GM23338 (cell line): Measurements from ENCODE around the gene DDB1. TPM values are rescaled to one million over a fixed set of nuclear protein-coding genes. Genes with fewer than 3 reads are reported as not detected.

Source experiments
- ATAC-seq: fragments of 200-7000 bp; cut with Tn5 transposase; 3 replicates; pipeline ENCODE4 v1.9.1; 2020
- DNase-seq: peaks from one replicate; pipeline ENCODE4 v3.0.0-alpha.2; 2015; ENCODE audit warnings: low spot score
- H2AFZ ChIP-seq: fragments of 200-600 bp; sonication (generic); 2 replicates; pipeline ENCODE4 v1.8.0; 2016; ENCODE audit warnings: antibody characterized with exemption, mild to moderate bottlenecking, moderate library complexity
- H3F3A ChIP-seq: fragments of 200-600 bp; sonication (generic); replicated peaks from 2 replicates; pipeline ENCODE4 v1.8.0; 2017; ENCODE audit warnings: antibody characterized with exemption, mixed run types, low read depth
- H3K27ac ChIP-seq: fragments of 200-600 bp; sonication (generic); 2 replicates; pipeline ENCODE4 v1.6.1; 2016; ENCODE audit warnings: low read depth
- H3K27me3 ChIP-seq: fragments of 200-600 bp; sonication (generic); 2 replicates; pipeline ENCODE4 v1.8.0; 2016; ENCODE audit warnings: mild to moderate bottlenecking, mixed run types, moderate library complexity; ENCODE audit not compliant: insufficient read depth
- H3K36me3 ChIP-seq: fragments of 200-600 bp; sonication (generic); 2 replicates; pipeline ENCODE4 v1.8.0; 2016; ENCODE audit warnings: mild to moderate bottlenecking; ENCODE audit not compliant: insufficient read depth
- H3K4me1 ChIP-seq: fragments of 200-600 bp; sonication (generic); 2 replicates; pipeline ENCODE4 v1.8.0; 2016; ENCODE audit warnings: mild to moderate bottlenecking, moderate library complexity; ENCODE audit not compliant: insufficient read depth
- H3K4me2 ChIP-seq: fragments of 200-600 bp; sonication (generic); 2 replicates; pipeline ENCODE4 v1.7.1; 2017; ENCODE audit warnings: mixed run types
- H3K4me3 ChIP-seq: fragments of 200-600 bp; sonication (generic); 2 replicates; pipeline ENCODE4 v1.6.1; 2016; ENCODE audit warnings: mixed run types
- H3K79me2 ChIP-seq: fragments of 200-600 bp; sonication (generic); replicated peaks from 2 replicates; pipeline ENCODE4 v1.8.0; 2017; ENCODE audit warnings: mild to moderate bottlenecking; ENCODE audit not compliant: insufficient read depth
- H3K9me2 ChIP-seq: fragments of 200-600 bp; sonication (generic); 2 replicates; pipeline ENCODE4 v1.8.0; 2017; ENCODE audit not compliant: insufficient read depth
- H4K20me1 ChIP-seq: fragments of 200-600 bp; sonication (generic); replicated peaks from 2 replicates; pipeline ENCODE4 v1.8.0; 2017; ENCODE audit warnings: mild to moderate bottlenecking; ENCODE audit not compliant: insufficient read depth
- H3K27ac Mint-ChIP-seq: 2 replicates; pipeline ENCODE4 v1.8.0; 2020; ENCODE audit warnings: inconsistent platforms, mild to moderate bottlenecking, moderate library complexity, mixed read lengths
- H3K27me3 Mint-ChIP-seq: 3 replicates; pipeline ENCODE4 v1.8.0; 2022; ENCODE audit warnings: low read depth, mild to moderate bottlenecking, moderate library complexity, mixed read lengths, inconsistent platforms; ENCODE audit not compliant: insufficient read depth, poor library complexity
- H3K36me3 Mint-ChIP-seq: 3 replicates; pipeline ENCODE4 v1.8.0; 2021; ENCODE audit warnings: low read depth, mild to moderate bottlenecking, inconsistent platforms, moderate library complexity, mixed read lengths
- H3K4me1 Mint-ChIP-seq: 3 replicates; pipeline ENCODE4 v1.8.0; 2020; ENCODE audit warnings: mild to moderate bottlenecking, inconsistent platforms, mixed read lengths
- H3K4me3 Mint-ChIP-seq: 3 replicates; pipeline ENCODE4 v1.8.0; 2021; ENCODE audit warnings: moderate library complexity, mild to moderate bottlenecking, inconsistent platforms, mixed read lengths
- H3K9me3 Mint-ChIP-seq: 3 replicates; pipeline ENCODE4 v1.8.0; 2020; ENCODE audit warnings: moderate library complexity, mild to moderate bottlenecking, inconsistent platforms, mixed read lengths
- CREB1 ChIP-seq: fragments of 250-450 bp; sonication (Bioruptor Pico); IDR thresholded peaks from 2 replicates; pipeline ENCODE4 v1.5.0; 2020; ENCODE audit warnings: low read depth, mild to moderate bottlenecking, moderate library complexity
- EZH2 ChIP-seq: fragments of 200-600 bp; sonication (generic); IDR thresholded peaks from one replicate; pipeline ENCODE4 v1.8.0; 2017; ENCODE audit warnings: antibody characterized with exemption, mild to moderate bottlenecking, low read depth; ENCODE audit not compliant: unreplicated experiment
- EZH2phosphoT487 ChIP-seq: fragments of 200-600 bp; sonication (generic); IDR thresholded peaks from one replicate; pipeline ENCODE4 v1.8.1; 2018; ENCODE audit warnings: antibody characterized with exemption; ENCODE audit not compliant: unreplicated experiment
- JUNB ChIP-seq: IDR thresholded peaks from one replicate; pipeline ENCODE4 v1.6.1; 2016; ENCODE audit warnings: antibody characterized with exemption; ENCODE audit not compliant: unreplicated experiment
- NANOG ChIP-seq: IDR thresholded peaks from 2 replicates; pipeline ENCODE4 v1.6.1; 2016; ENCODE audit warnings: antibody characterized with exemption, borderline replicate concordance
- POLR2AphosphoS5 ChIP-seq: IDR thresholded peaks from 2 replicates; pipeline ENCODE4 v1.6.1; 2016; ENCODE audit warnings: antibody characterized with exemption, low read depth
- STAT1 ChIP-seq: IDR thresholded peaks from one replicate; pipeline ENCODE4 v1.6.1; 2016; ENCODE audit warnings: antibody characterized with exemption; ENCODE audit not compliant: unreplicated experiment
- ZNF114 ChIP-seq: fragments of 250-450 bp; sonication (Bioruptor Pico); IDR thresholded peaks from 2 replicates; pipeline ENCODE4 v1.5.0; 2020; ENCODE audit warnings: mild to moderate bottlenecking, moderate library complexity
- ZNF331 ChIP-seq: fragments of 250-450 bp; sonication (Bioruptor Pico); IDR thresholded peaks from 2 replicates; pipeline ENCODE4 v1.5.0; 2020; ENCODE audit warnings: low read depth, mild to moderate bottlenecking, moderate library complexity
- polyA plus RNA-seq: library from polyadenylated mRNA; unstranded; fragments of >200 nt; fragmentation: Nextera tagmentation; extraction: Ambion mirVana; gene quantifications from 2 replicates; pipeline ENCODE4 v1.2.1, GENCODE V29; 2016
- total RNA-seq: library from RNA; depleted of rRNA; stranded (reverse); fragments of >200 nt; shearing (Covaris generic); gene quantifications from 2 replicates; pipeline ENCODE4 v1.2.3, GENCODE V29; 2014
- TF ChIP-seq, protein P1 (sequence below): fragments of 250-450 bp; sonication (Bioruptor Pico); IDR thresholded peaks from 2 replicates; pipeline ENCODE4 v1.5.0; 2020; ENCODE audit warnings: mild to moderate bottlenecking, moderate library complexity
- TF ChIP-seq, protein P2 (sequence below): IDR thresholded peaks from one replicate; pipeline ENCODE4 v1.6.1; 2018; ENCODE audit warnings: antibody characterized with exemption; ENCODE audit not compliant: unreplicated experiment
- TF ChIP-seq, protein P3 (sequence below): IDR thresholded peaks from 2 replicates; pipeline ENCODE4 v1.6.1; 2016; ENCODE audit warnings: antibody characterized with exemption
- TF ChIP-seq, protein P4 (sequence below), 2 experiments: fragments of 200-600 bp in 1 of 2; sonication (generic) in 1 of 2; conservative IDR thresholded peaks; 2 replicates each; pipeline versions ENCODE4 v1.5.1 to v1.6.1; 2016 to 2017; ENCODE audit warnings: antibody characterized with exemption in 2 of 2, low read depth in 2 of 2, mild to moderate bottlenecking in 2 of 2, moderate library complexity in 1 of 2

DDB1 gene
- total and polyA plus RNA-seq, 2 experiments from 2014 or later = 102 to 282 TPM

DNA sequence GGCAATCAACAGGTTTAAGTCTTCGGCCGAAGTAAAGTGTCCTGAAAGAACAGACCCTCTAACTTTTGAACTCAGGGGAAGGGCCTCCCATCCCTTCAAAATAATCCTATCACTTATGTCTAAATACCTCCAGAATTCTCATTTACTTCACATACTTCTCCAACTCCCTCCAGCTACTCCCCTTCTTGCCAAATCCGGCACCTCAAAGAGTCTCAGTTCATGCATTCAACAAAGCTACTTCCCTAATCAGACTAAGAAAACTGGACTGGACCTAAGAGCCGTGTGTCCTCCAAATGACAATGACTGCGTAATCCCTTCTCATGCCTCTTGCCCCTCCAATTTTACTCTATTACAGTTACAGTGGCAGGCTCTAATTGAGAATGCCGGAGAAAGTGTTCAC is 1.3 kb downstream of the DDB1 start:
- H3K4me3 ChIP-seq = peak overlapping the region; percentile 99
- H3K4me2 ChIP-seq = peak overlapping the region; percentile 98
- no peaks in the 10 kb centered on the region for H3K27me3 ChIP-seq
- Mint-ChIP-seq H3K4me3 (peak overlapping the region; percentile 98), H3K27me3 (peaks cover 17% of the 10 kb centered on the region), H3K36me3 (peaks cover 41% of the 10 kb centered on the region), H3K27ac (peak overlapping the region; percentile 97; the same call in 1 of the 2 replicates), H3K9me3 (no peaks in the 10 kb centered on the region), H3K4me1 (peaks cover 38% of the 10 kb centered on the region)
- H3K36me3 ChIP-seq = peaks cover 31% of the 10 kb centered on the region
- peaks cover 62% of the 10 kb centered on the region for H3K79me2 ChIP-seq
- H3K9me2 ChIP-seq = no peaks in the 10 kb centered on the region
- no peak for TF ChIP-seq EZH2
- TF ChIP-seq, protein P1, sequence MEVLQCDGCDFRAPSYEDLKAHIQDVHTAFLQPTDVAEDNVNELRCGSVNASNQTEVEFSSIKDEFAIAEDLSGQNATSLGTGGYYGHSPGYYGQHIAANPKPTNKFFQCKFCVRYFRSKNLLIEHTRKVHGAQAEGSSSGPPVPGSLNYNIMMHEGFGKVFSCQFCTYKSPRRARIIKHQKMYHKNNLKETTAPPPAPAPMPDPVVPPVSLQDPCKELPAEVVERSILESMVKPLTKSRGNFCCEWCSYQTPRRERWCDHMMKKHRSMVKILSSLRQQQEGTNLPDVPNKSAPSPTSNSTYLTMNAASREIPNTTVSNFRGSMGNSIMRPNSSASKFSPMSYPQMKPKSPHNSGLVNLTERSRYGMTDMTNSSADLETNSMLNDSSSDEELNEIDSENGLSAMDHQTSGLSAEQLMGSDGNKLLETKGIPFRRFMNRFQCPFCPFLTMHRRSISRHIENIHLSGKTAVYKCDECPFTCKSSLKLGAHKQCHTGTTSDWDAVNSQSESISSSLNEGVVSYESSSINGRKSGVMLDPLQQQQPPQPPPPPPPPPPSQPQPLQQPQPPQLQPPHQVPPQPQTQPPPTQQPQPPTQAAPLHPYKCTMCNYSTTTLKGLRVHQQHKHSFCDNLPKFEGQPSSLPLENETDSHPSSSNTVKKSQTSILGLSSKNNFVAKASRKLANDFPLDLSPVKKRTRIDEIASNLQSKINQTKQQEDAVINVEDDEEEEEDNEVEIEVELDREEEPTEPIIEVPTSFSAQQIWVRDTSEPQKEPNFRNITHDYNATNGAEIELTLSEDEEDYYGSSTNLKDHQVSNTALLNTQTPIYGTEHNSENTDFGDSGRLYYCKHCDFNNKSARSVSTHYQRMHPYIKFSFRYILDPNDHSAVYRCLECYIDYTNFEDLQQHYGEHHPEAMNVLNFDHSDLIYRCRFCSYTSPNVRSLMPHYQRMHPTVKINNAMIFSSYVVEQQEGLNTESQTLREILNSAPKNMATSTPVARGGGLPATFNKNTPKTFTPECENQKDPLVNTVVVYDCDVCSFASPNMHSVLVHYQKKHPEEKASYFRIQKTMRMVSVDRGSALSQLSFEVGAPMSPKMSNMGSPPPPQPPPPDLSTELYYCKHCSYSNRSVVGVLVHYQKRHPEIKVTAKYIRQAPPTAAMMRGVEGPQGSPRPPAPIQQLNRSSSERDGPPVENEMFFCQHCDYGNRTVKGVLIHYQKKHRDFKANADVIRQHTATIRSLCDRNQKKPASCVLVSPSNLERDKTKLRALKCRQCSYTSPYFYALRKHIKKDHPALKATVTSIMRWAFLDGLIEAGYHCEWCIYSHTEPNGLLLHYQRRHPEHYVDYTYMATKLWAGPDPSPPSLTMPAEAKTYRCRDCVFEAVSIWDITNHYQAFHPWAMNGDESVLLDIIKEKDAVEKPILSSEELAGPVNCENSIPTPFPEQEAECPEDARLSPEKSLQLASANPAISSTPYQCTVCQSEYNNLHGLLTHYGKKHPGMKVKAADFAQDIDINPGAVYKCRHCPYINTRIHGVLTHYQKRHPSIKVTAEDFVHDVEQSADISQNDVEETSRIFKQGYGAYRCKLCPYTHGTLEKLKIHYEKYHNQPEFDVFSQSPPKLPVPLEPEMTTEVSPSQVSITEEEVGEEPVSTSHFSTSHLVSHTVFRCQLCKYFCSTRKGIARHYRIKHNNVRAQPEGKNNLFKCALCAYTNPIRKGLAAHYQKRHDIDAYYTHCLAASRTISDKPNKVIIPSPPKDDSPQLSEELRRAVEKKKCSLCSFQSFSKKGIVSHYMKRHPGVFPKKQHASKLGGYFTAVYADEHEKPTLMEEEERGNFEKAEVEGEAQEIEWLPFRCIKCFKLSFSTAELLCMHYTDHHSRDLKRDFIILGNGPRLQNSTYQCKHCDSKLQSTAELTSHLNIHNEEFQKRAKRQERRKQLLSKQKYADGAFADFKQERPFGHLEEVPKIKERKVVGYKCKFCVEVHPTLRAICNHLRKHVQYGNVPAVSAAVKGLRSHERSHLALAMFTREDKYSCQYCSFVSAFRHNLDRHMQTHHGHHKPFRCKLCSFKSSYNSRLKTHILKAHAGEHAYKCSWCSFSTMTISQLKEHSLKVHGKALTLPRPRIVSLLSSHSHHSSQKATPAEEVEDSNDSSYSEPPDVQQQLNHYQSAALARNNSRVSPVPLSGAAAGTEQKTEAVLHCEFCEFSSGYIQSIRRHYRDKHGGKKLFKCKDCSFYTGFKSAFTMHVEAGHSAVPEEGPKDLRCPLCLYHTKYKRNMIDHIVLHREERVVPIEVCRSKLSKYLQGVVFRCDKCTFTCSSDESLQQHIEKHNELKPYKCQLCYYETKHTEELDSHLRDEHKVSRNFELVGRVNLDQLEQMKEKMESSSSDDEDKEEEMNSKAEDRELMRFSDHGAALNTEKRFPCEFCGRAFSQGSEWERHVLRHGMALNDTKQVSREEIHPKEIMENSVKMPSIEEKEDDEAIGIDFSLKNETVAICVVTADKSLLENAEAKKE (CRISPR knock-in tag) = no peak
- TF ChIP-seq, protein P2, sequence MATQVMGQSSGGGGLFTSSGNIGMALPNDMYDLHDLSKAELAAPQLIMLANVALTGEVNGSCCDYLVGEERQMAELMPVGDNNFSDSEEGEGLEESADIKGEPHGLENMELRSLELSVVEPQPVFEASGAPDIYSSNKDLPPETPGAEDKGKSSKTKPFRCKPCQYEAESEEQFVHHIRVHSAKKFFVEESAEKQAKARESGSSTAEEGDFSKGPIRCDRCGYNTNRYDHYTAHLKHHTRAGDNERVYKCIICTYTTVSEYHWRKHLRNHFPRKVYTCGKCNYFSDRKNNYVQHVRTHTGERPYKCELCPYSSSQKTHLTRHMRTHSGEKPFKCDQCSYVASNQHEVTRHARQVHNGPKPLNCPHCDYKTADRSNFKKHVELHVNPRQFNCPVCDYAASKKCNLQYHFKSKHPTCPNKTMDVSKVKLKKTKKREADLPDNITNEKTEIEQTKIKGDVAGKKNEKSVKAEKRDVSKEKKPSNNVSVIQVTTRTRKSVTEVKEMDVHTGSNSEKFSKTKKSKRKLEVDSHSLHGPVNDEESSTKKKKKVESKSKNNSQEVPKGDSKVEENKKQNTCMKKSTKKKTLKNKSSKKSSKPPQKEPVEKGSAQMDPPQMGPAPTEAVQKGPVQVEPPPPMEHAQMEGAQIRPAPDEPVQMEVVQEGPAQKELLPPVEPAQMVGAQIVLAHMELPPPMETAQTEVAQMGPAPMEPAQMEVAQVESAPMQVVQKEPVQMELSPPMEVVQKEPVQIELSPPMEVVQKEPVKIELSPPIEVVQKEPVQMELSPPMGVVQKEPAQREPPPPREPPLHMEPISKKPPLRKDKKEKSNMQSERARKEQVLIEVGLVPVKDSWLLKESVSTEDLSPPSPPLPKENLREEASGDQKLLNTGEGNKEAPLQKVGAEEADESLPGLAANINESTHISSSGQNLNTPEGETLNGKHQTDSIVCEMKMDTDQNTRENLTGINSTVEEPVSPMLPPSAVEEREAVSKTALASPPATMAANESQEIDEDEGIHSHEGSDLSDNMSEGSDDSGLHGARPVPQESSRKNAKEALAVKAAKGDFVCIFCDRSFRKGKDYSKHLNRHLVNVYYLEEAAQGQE = no peak
- TF ChIP-seq POLR2AphosphoS5 = no peak
- no peak for TF ChIP-seq ZNF331 (CRISPR knock-in tag)
- TF ChIP-seq, protein P3, sequence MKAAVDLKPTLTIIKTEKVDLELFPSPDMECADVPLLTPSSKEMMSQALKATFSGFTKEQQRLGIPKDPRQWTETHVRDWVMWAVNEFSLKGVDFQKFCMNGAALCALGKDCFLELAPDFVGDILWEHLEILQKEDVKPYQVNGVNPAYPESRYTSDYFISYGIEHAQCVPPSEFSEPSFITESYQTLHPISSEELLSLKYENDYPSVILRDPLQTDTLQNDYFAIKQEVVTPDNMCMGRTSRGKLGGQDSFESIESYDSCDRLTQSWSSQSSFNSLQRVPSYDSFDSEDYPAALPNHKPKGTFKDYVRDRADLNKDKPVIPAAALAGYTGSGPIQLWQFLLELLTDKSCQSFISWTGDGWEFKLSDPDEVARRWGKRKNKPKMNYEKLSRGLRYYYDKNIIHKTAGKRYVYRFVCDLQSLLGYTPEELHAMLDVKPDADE = no peak
- TF ChIP-seq EZH2phosphoT487 = no peak
- no peak for TF ChIP-seq JUNB
- TF ChIP-seq STAT1 = no peak
- TF ChIP-seq, protein P4, sequence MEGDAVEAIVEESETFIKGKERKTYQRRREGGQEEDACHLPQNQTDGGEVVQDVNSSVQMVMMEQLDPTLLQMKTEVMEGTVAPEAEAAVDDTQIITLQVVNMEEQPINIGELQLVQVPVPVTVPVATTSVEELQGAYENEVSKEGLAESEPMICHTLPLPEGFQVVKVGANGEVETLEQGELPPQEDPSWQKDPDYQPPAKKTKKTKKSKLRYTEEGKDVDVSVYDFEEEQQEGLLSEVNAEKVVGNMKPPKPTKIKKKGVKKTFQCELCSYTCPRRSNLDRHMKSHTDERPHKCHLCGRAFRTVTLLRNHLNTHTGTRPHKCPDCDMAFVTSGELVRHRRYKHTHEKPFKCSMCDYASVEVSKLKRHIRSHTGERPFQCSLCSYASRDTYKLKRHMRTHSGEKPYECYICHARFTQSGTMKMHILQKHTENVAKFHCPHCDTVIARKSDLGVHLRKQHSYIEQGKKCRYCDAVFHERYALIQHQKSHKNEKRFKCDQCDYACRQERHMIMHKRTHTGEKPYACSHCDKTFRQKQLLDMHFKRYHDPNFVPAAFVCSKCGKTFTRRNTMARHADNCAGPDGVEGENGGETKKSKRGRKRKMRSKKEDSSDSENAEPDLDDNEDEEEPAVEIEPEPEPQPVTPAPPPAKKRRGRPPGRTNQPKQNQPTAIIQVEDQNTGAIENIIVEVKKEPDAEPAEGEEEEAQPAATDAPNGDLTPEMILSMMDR (conservative IDR thresholded peaks at IDR 0.05; ENCODE audit: low read depth in 2 of 2) = no peak
- no peak for TF ChIP-seq CREB1 (CRISPR knock-in tag)
- no peak for TF ChIP-seq NANOG
- TF ChIP-seq ZNF114 (CRISPR knock-in tag) = no peak
- DNase-seq (no peak), ATAC-seq (no peak)
- peaks cover 24% of the 10 kb centered on the region for H3K4me1 ChIP-seq
- peaks cover 42% of the 10 kb centered on the region for H3F3A ChIP-seq
- peak overlapping the region; percentile 95; the same call in 1 of the 2 replicates for H3K27ac ChIP-seq
- no peak overlapping the region for H2AFZ ChIP-seq
- peaks cover 33% of the 10 kb centered on the region for H4K20me1 ChIP-seq
